ENCODE data around the gene HMCN2. TPM values are rescaled to one million over a fixed set of nuclear protein-coding genes. Genes with fewer than 3 reads are reported as not detected.

The HMCN2 gene, protein sequence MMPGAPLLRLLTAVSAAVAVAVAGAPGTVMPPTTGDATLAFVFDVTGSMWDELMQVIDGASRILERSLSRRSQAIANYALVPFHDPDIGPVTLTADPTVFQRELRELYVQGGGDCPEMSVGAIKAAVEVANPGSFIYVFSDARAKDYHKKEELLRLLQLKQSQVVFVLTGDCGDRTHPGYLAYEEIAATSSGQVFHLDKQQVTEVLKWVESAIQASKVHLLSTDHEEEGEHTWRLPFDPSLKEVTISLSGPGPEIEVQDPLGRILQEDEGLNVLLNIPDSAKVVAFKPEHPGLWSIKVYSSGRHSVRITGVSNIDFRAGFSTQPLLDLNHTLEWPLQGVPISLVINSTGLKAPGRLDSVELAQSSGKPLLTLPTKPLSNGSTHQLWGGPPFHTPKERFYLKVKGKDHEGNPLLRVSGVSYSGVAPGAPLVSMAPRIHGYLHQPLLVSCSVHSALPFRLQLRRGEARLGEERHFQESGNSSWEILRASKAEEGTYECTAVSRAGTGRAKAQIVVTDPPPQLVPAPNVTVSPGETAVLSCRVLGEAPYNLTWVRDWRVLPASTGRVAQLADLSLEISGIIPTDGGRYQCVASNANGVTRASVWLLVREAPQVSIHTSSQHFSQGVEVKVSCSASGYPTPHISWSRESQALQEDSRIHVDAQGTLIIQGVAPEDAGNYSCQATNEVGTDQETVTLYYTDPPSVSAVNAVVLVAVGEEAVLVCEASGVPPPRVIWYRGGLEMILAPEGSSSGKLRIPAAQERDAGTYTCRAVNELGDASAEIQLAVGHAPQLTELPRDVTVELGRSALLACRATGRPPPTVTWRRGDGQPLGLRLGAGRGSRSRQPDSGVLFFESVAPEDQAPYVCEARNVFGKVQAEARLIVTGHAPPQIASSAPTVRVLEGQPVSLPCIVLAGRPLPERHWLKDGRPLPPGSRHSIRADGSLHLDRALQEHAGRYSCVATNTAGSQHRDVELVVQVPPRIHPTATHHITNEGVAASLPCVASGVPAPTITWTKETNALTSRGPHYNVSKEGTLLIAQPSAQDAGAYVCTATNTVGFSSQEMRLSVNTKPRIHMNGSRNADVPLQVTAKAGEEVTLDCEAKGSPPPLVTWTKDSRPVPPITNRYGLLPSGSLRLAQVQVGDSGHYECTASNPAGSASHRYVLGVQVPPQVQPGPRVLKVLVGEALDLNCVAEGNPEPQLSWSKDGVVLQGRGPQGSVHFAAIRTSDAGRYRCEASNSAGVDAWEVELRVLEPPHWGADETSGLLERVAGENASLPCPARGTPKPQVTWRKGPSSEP (N-terminal part only)
- 0.03 to 0.14 TPM (median 0.08 TPM) in 5 replicates for total RNA-seq (2022; extraction: Qiagen RNA extraction; ENCODE audit: low read depth)

DNA sequence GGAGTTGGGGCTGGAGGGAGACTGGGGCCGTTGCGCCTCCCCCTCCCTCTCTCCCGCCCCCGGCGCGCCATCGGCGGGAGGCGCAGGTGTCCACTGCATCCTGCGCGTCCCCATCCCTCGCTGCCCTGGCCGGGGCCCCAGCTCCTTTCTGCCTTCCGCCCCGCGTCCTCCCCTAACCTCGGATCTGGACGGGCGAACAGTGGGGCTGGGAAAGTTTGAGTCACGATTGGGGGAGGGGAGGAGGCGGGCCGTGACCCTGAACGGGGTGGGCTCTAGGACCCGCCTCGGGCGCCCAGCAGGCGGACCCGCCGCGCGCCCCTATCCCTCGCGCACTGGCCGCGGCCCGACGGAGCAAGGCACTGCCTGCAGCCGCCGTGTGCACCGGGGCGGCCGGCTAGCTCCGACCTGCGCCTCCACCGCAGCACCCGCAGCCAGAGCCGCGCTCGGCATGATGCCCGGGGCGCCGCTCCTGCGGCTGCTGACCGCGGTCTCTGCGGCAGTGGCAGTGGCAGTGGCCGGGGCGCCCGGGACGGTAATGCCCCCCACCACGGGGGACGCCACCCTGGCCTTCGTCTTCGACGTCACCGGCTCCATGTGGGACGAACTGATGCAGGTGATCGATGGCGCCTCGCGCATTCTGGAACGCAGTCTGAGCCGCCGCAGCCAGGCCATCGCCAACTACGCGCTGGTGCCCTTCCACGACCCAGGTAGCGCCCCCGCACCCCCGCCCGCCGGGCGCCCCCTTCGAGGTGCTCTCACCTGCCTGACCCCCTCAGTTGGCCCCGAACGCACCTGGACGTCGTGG lies at the start of gene HMCN2:
TSS of gene HMCN2 (plus strand) at position 330 of the 805 bp plus-strand sequence. CDS start at position 449, 119 bp downstream.

DNA sequence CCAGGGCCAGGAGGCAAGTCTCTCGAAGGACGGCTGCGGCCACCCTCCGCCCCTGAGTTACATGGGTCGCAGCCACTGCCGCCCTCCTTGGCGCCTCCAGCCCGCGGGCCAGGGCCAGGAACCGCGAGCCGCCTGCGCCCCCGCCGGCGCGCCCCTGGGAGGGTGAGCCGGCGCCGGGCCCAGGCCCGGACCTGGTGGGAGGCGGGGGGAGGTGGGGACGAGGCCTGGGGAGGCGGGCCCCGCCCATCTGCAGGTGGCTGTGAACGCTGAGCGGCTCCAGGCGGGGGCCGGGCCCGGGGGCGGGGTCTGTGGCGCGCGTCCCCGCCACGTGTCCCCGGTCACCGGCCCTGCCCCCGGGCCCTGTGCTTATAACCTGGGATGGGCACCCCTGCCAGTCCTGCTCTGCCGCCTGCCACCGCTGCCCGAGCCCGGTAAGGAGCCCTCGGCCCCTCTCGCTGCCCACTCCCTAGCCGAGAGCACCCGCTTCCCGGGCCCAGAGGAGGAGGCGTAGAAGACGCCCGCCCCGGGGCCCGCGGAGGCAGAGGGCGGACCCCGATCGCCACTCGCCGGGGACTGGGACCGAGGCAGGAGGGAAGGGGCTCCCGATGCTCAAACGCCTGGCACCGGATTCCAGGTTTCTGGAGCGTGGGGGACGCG lies 179.1 kb downstream of the HMCN2 start, which contains the start of gene ASS1:
TSS of gene ASS1 (plus strand) at position 397 of the 657 bp plus-strand sequence. CDS start 7,268 bp downstream, outside the sequence.

Other genes starting within 250 kb of the HMCN2 start
- gene FNBP1, start 222.6 kb upstream of the HMCN2 start, total RNA-seq (2022; extraction: Qiagen RNA extraction; ENCODE audit: low read depth) = 13.9 to 16.2 TPM (median 15.2 TPM) in 5 replicates
- gene GPR107, start 211.9 kb upstream of the HMCN2 start, total RNA-seq (2022; extraction: Qiagen RNA extraction; ENCODE audit: low read depth) = 23.8 to 30.2 TPM (median 28.7 TPM) in 5 replicates
- gene NCS1, start 93.4 kb upstream of the HMCN2 start, total RNA-seq (2022; extraction: Qiagen RNA extraction; ENCODE audit: low read depth) = 34.8 to 55.3 TPM (median 51.4 TPM) in 5 replicates
- gene ASS1, start 179.2 kb downstream of the HMCN2 start, total RNA-seq (2022; extraction: Qiagen RNA extraction; ENCODE audit: low read depth) = 15.9 to 17.6 TPM (median 16.7 TPM) in 5 replicates